Uterus (tissue), 4 donors: ENCODE data around the gene SLC35B2. TPM values are rescaled to one million over a fixed set of nuclear protein-coding genes. Genes with fewer than 3 reads are reported as not detected.
A peak's percentile ranks its signal among the peaks of the same experiment; 100 is the strongest.

Experiments used
- DNase-seq, 2 donors: peaks; one replicate each; pipeline ENCODE4 v3.0.0-alpha.2; 2019 to 2020
- H3K27ac ChIP-seq, 2 donors: fragments of 200-600 bp; sonication (generic); 1 replicate in 1 of 2; 2 replicates in 1 of 2; pipeline ENCODE4 v1.5.1; 2016 to 2018
- H3K27me3 ChIP-seq, 2 donors: fragments of 200-600 bp; sonication (generic); one replicate each; pipeline ENCODE4 v1.5.1; 2018 to 2019; ENCODE audit warnings: control low read depth in 1 of 2
- H3K36me3 ChIP-seq, 2 donors: fragments of 200-600 bp; sonication (generic); one replicate each; pipeline ENCODE4 v1.5.1; 2019; ENCODE audit warnings: control low read depth in 1 of 2
- H3K4me1 ChIP-seq, 2 donors: fragments of 200-600 bp; sonication (generic); one replicate each; pipeline ENCODE4 v1.5.1; 2018 to 2019; ENCODE audit warnings: control low read depth in 1 of 2
- H3K4me3 ChIP-seq, 2 donors: fragments of 200-600 bp; sonication (generic); 1 replicate in 1 of 2; 2 replicates in 1 of 2; pipeline ENCODE4 v1.5.1; 2018 to 2019; ENCODE audit warnings: mild to moderate bottlenecking in 1 of 2
- H3K9me3 ChIP-seq, 2 donors: fragments of 200-600 bp; sonication (generic); one replicate each; pipeline ENCODE4 v1.5.1; 2019; ENCODE audit warnings: control low read depth in 1 of 2
- CTCF ChIP-seq, 4 experiments: fragments of 200-600 bp in 2 of 4; fragments of 450-650 bp in 2 of 4; sonication (generic) in 2 of 4; IDR thresholded peaks; one replicate each; pipeline ENCODE4 v1.5.1; 2016 to 2019; ENCODE audit warnings: antibody characterized with exemption in 4 of 4, mild to moderate bottlenecking in 2 of 4, moderate library complexity in 1 of 4
- POLR2A ChIP-seq, 2 donors: fragments of 450-650 bp; IDR thresholded peaks; one replicate each; pipeline ENCODE4 v1.6.1; 2016; ENCODE audit warnings: antibody characterized with exemption in 2 of 2, mild to moderate bottlenecking in 1 of 2, moderate library complexity in 1 of 2
- intact Hi-C: fragments of 100-400 bp; cut with DNase I; formaldehyde crosslinking; loops from one replicate; pipeline ENCODE4 v1.15.1; 2023; ENCODE audit warnings: low total_unique reads
- total RNA-seq, 4 donors: library from RNA; depleted of rRNA in 3 of 4; stranded (reverse); fragments of >200 nt in 3 of 4; gene quantifications; one replicate each; pipeline versions ENCODE4 v1.1.0 to v1.2.4, GENCODE V29; 2014 to 2023
- donor health status: DM: yes; HTN: yes; CAD: no.

SLC35B2 gene
- total RNA-seq, 4 donors from 2014 or later = 5.9 to 39.5 (median 28.5) TPM

GRCh38 chr6:44256775-44257024 lies 628 bp downstream of the SLC35B2 start:
- peaks cover 0 to 6% of the 10 kb centered on the region in 2 donors for H3K4me1 ChIP-seq

GRCh38 chr6:44255871-44256774 lies 1.2 kb downstream of the SLC35B2 start:
- Histone ChIP-seq H3K36me3 (no peaks in the 10 kb centered on the region), H3K4me1 (peaks cover 0 to 6% of the 10 kb centered on the region in 2 donors), H3K27ac (peak overlapping the region; percentile 90 to 96), H3K9me3 (no peaks in the 10 kb centered on the region), H3K27me3 (no peaks in the 10 kb centered on the region), H3K4me3 (peak overlapping the region; percentile 62 to 89)
- intact Hi-C loops = no loop called here
- DNase-seq = no peak
- no peak for TF ChIP-seq POLR2A (IDR thresholded peaks at IDR 0.05)
- no peak for TF ChIP-seq CTCF (IDR thresholded peaks at IDR 0.05)

More at GRCh38 chr6:44256775-44257024, 628 bp downstream of the SLC35B2 start:
- H3K27ac ChIP-seq = peak overlapping the region; percentile 90 to 96
- no peak for TF ChIP-seq POLR2A (IDR thresholded peaks at IDR 0.05)
- TF ChIP-seq CTCF (IDR thresholded peaks at IDR 0.05) = no peak
- peak overlapping the region; percentile 62 to 89 for H3K4me3 ChIP-seq
- H3K36me3 ChIP-seq = no peaks in the 10 kb centered on the region
- H3K9me3 ChIP-seq = no peaks in the 10 kb centered on the region
- intact Hi-C loops = no loop called here
- peak in 1 of 2 donors; percentile 61 for DNase-seq
- H3K27me3 ChIP-seq = no peaks in the 10 kb centered on the region

- H3K4me3 ChIP-seq = no peak overlapping the region
- H3K27ac ChIP-seq = no peak overlapping the region
- no peak for TF ChIP-seq POLR2A (IDR thresholded peaks at IDR 0.05)
- TF ChIP-seq CTCF (IDR thresholded peaks at IDR 0.05) = no peak
- intact Hi-C loops = no loop called here
- H3K27me3 ChIP-seq = no peaks in the 10 kb centered on the region
- H3K36me3 ChIP-seq = no peaks in the 10 kb centered on the region
- peaks cover 0 to 6% of the 10 kb centered on the region in 2 donors for H3K4me1 ChIP-seq
- no peak for DNase-seq
- no peaks in the 10 kb centered on the region for H3K9me3 ChIP-seq
These were observed 2.1 kb downstream of the SLC35B2 start for GRCh38 chr6:44255105-44255808.

- no peaks in the 10 kb centered on the region for H3K36me3 ChIP-seq
- TF ChIP-seq POLR2A (IDR thresholded peaks at IDR 0.05) (no peak), CTCF (IDR thresholded peaks at IDR 0.05) (no peak)
- no peaks in the 10 kb centered on the region for H3K9me3 ChIP-seq
- no peak overlapping the region for H3K27ac ChIP-seq
- intact Hi-C loops = no loop called here
- peaks cover 0 to 6% of the 10 kb centered on the region in 2 donors for H3K4me1 ChIP-seq
- H3K4me3 ChIP-seq = no peak overlapping the region
- H3K27me3 ChIP-seq = no peaks in the 10 kb centered on the region
- no peak for DNase-seq
These were observed 2.9 kb downstream of the SLC35B2 start for GRCh38 chr6:44254191-44255104.
